Lung (tissue), 12 donors: ENCODE measurements around the gene SCN5A. TPM values are rescaled to one million over a fixed set of nuclear protein-coding genes. Genes with fewer than 3 reads are reported as not detected.

Experiments
- ATAC-seq: fragments of 200-7000 bp; cut with Tn5 transposase; one replicate; pipeline ENCODE4 v1.9.1; 2020; ENCODE audit warnings: moderate number of reproducible peaks; ENCODE audit not compliant: insufficient read depth, low FRiP score
- DNase-seq, 3 donors: peaks; one replicate each; pipeline ENCODE4 v3.0.0-alpha.2; 2013 to 2017
- H3K27ac ChIP-seq, 2 donors: one replicate each; pipeline ENCODE4 v1.5.1; 2013; ENCODE audit warnings: mild to moderate bottlenecking in 2 of 2, moderate library complexity in 2 of 2, control low read depth in 1 of 2, inconsistent platforms in 1 of 2, low read depth in 1 of 2, low read length in 1 of 2
- H3K27me3 ChIP-seq, 3 donors: one replicate each; pipeline ENCODE4 v1.5.1; 2013; ENCODE audit warnings: low read length in 2 of 3; ENCODE audit not compliant: control insufficient read depth in 3 of 3, insufficient read depth in 3 of 3
- H3K36me3 ChIP-seq, 4 donors: one replicate each; pipeline ENCODE4 v1.5.1; 2013; ENCODE audit warnings: low read length in 4 of 4, mild to moderate bottlenecking in 1 of 4, moderate library complexity in 1 of 4; ENCODE audit not compliant: control insufficient read depth in 4 of 4, insufficient read depth in 4 of 4
- H3K4me1 ChIP-seq, 5 donors: one replicate each; pipeline ENCODE4 v1.5.1; 2013; ENCODE audit warnings: low read length in 5 of 5, mild to moderate bottlenecking in 2 of 5, moderate library complexity in 1 of 5; ENCODE audit not compliant: control insufficient read depth in 5 of 5, insufficient read depth in 5 of 5
- H3K4me3 ChIP-seq: one replicate; pipeline ENCODE4 v1.5.1; 2013; ENCODE audit warnings: mild to moderate bottlenecking, control low read depth, moderate library complexity
- H3K9ac ChIP-seq, 2 donors: one replicate each; pipeline ENCODE4 v1.5.1; 2013; ENCODE audit warnings: low read length in 2 of 2, control low read depth in 1 of 2; ENCODE audit not compliant: insufficient read depth in 1 of 2
- H3K9me3 ChIP-seq, 4 donors: one replicate each; pipeline ENCODE4 v1.5.1; 2013; ENCODE audit warnings: low read length in 3 of 4, mild to moderate bottlenecking in 1 of 4, moderate library complexity in 1 of 4; ENCODE audit not compliant: control insufficient read depth in 4 of 4, insufficient read depth in 3 of 4
- CTCF ChIP-seq: IDR thresholded peaks from 2 replicates; pipeline ENCODE4 v1.5.1; 2012; ENCODE audit warnings: mild to moderate bottlenecking; ENCODE audit errors: control extremely low read depth, extremely low read depth
- WGBS, 2 donors: extraction: QIAGEN DNeasy Blood & Tissue Kit; methylation state at CpG; one replicate each; pipeline ENCODE4 v1.1.7; 2013; 5-methylcytosine and 5-hydroxymethylcytosine counted together
- polyA plus RNA-seq, 2 donors: library from polyadenylated mRNA; stranded (reverse); fragments of 200-250 nt; gene quantifications; one replicate each; pipeline ENCODE4 v1.2.1, GENCODE V29; 2013
- total RNA-seq, 2 donors: library from RNA; depleted of rRNA in 1 of 2; stranded (reverse); fragments of >200 nt in 1 of 2; gene quantifications; one replicate each; pipeline ENCODE4 v1.2.1, GENCODE V29; 2014 to 2021
- donor health status: control.
- donor health status: control.
- donor health status: Bipolar disorder and iron deficiency.
- donor health status: healthy.
- donor health status: DM: yes; HTN: yes; CAD: no.

The SCN5A gene
- total and polyA plus RNA-seq, 4 donors = 0.02 to 2.5 (median 0.37) TPM

- Histone ChIP-seq H3K27ac (no peak overlapping the region), H3K9me3 (no peaks in the 10 kb centered on the region), H3K4me3 (no peak overlapping the region), H3K36me3 (no peaks in the 10 kb centered on the region), H3K27me3 (no peaks in the 10 kb centered on the region), H3K4me1 (no peaks in the 10 kb centered on the region), H3K9ac (no peak overlapping the region)
- TF ChIP-seq CTCF = no peak
- 90 to 92% methylated on average over 4 of the region's 4 CpGs for WGBS, 2 donors
- DNase-seq = no peak
- no peak for ATAC-seq
Measured at GRCh38 chr3:38689346-38689745, 39.9 kb upstream of the SCN5A start.

GRCh38 chr3:38687321-38687720, 37.8 kb upstream of the SCN5A start:
- no peak for DNase-seq
- Histone ChIP-seq H3K4me1 (no peaks in the 10 kb centered on the region), H3K9ac (no peak overlapping the region), H3K9me3 (no peaks in the 10 kb centered on the region), H3K4me3 (no peak overlapping the region), H3K27ac (no peak overlapping the region), H3K27me3 (no peaks in the 10 kb centered on the region), H3K36me3 (no peaks in the 10 kb centered on the region)
- ATAC-seq = no peak
- 47 to 51% methylated on average over 2 of the region's 2 CpGs for WGBS, 2 donors
- TF ChIP-seq CTCF = no peak

GRCh38 chr3:38684546-38684945, 35.1 kb upstream of the SCN5A start:
- no peak overlapping the region for H3K4me3 ChIP-seq
- peaks cover 0 to 3% (median 0%) of the 10 kb centered on the region in 3 donors for H3K27me3 ChIP-seq
- peaks cover 0 to 1% (median 0%) of the 10 kb centered on the region in 4 donors for H3K9me3 ChIP-seq
- no peaks in the 10 kb centered on the region for H3K36me3 ChIP-seq
- no peak overlapping the region for H3K9ac ChIP-seq
- no peak for TF ChIP-seq CTCF
- no peak overlapping the region for H3K27ac ChIP-seq
- 14 to 38% methylated on average over 5 of the region's 5 CpGs for WGBS, 2 donors
- no peaks in the 10 kb centered on the region for H3K4me1 ChIP-seq
- DNase-seq (no peak), ATAC-seq (no peak)

GRCh38 chr3:38669668-38670067, 20.2 kb upstream of the SCN5A start:
- no peak overlapping the region for H3K4me3 ChIP-seq

More at GRCh38 chr3:38669668-38670067, 20.2 kb upstream of the SCN5A start:
- TF ChIP-seq CTCF = no peak
- no peak overlapping the region for H3K9ac ChIP-seq
- H3K27ac ChIP-seq = no peak overlapping the region
- H3K4me1 ChIP-seq = no peaks in the 10 kb centered on the region
- no peak for ATAC-seq
- DNase-seq = no peak
- no peaks in the 10 kb centered on the region for H3K27me3 ChIP-seq
- WGBS, 2 donors = 43 to 62% methylated on average over 4 of the region's 4 CpGs
- H3K36me3 ChIP-seq = no peaks in the 10 kb centered on the region
- H3K9me3 ChIP-seq = no peaks in the 10 kb centered on the region
